ENCODE results near the gene LPAR6. TPM values are rescaled to one million over a fixed set of nuclear protein-coding genes. Genes with fewer than 3 reads are reported as not detected.

Gene LPAR6
- total and polyA plus RNA-seq, 2 of the 4 experiments (the other 2 are of a cell fraction) = 1.4 to 2.0 TPM

DNA sequence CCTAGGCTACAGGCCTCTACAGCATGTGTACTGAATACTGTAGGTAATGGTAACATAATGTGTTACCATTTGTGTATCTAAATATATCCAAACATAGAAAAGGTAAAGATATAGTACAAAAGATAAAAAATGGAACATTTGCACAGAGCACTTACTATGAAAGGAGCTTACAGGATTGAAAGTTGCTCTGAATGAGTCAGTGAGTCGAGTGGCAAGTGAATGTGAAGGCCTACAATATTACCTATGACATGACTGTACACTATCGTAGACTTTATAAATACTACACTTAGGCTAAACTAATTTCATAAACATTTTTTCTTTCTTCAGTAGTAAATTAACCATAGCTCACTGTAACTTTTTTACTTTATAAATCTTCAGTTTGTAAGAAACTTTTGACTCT, 35.1 kb downstream of the LPAR6 start:
- Histone ChIP-seq H2AK5ac (ENCODE audit: low read depth, low read length) (no peak overlapping the region), H3K27ac (ENCODE audit: insufficient read depth, low read length) (no peak overlapping the region), H3K56ac (ENCODE audit: extremely low read depth, insufficient read depth, low read length) (no peak overlapping the region), H3K23ac (ENCODE audit: low read depth, low read length) (no peak overlapping the region), H3K36me3 (ENCODE audit: control insufficient read depth, insufficient read depth, low read length) (peaks cover 6% of the 10 kb centered on the region; the same call in 1 of the 2 replicates), H4K8ac (ENCODE audit: low read depth in 2 of 2, low read length in 2 of 2) (no peak overlapping the region), H2BK120ac (ENCODE audit: low read depth, low read length) (no peak overlapping the region), H4K5ac (ENCODE audit: low read depth, low read length) (no peak overlapping the region), H3K79me1 (ENCODE audit: low read depth in 1 of 2, low read length in 2 of 2) (no peaks in the 10 kb centered on the region; a peak in 1 of 4 replicates), H3K9me1 (ENCODE audit: insufficient read depth, low read length) (no peaks in the 10 kb centered on the region), H4K91ac (ENCODE audit: insufficient read depth, low read depth, low read length) (no peak overlapping the region), H2BK20ac (ENCODE audit: low read depth, low read length) (no peak overlapping the region), H2BK5ac (ENCODE audit: low read depth, low read length, poor library complexity, severe bottlenecking) (no peak overlapping the region), H3K4me3 (ENCODE audit: insufficient read depth, low read depth, low read length) (no peak overlapping the region), H3K14ac (replicated peaks; ENCODE audit: low read depth, low read length) (no peak overlapping the region), H3K4ac (ENCODE audit: low read depth, low read length) (no peak overlapping the region), H3K18ac (ENCODE audit: low read depth, low read length) (no peak overlapping the region), H4K20me1 (ENCODE audit: insufficient read depth, low read length) (no peaks in the 10 kb centered on the region), H3K4me1 (ENCODE audit: control insufficient read depth, insufficient read depth, low read length) (no peaks in the 10 kb centered on the region), H2AK9ac (replicated peaks; ENCODE audit: low read depth, low read length, poor library complexity) (no peak overlapping the region), H2BK15ac (ENCODE audit: low read depth, low read length) (no peak overlapping the region), H2AFZ (replicated peaks; ENCODE audit: low read length, poor library complexity) (no peak overlapping the region), H3K27me3 (ENCODE audit: control insufficient read depth, insufficient read depth, low read length) (no peaks in the 10 kb centered on the region), H3K4me2 (ENCODE audit: low read depth, low read length) (no peak overlapping the region), H3K9me3 (ENCODE audit: control insufficient read depth, insufficient read depth, low read length) (no peaks in the 10 kb centered on the region), H3K9ac (ENCODE audit: low read depth, low read length) (no peak overlapping the region)
- intact Hi-C loops (cut with micrococcal nuclease) (no loop called here), dilution Hi-C loops (cut with HindIII; ENCODE audit: low sequenced_read_pairs, unreplicated experiment) (no loop called here), in situ Hi-C loops (cut with MboI; ENCODE audit: low sequenced_read_pairs) (no loop called here)
- CTCF ChIA-PET = no interaction called here
- no CpG with 5 or more reads among the region's 2 CpGs for WGBS, 2 experiments (ENCODE audit: extremely low coverage in 2 of 2, insufficient read length in 1 of 2)
- DNase-seq (peak; percentile 5), ATAC-seq (ENCODE audit: low read depth) (no peak)
- POLR2A ChIA-PET (ENCODE audit: unreplicated experiment) = no interaction called here
- TF ChIP-seq, protein P1, sequence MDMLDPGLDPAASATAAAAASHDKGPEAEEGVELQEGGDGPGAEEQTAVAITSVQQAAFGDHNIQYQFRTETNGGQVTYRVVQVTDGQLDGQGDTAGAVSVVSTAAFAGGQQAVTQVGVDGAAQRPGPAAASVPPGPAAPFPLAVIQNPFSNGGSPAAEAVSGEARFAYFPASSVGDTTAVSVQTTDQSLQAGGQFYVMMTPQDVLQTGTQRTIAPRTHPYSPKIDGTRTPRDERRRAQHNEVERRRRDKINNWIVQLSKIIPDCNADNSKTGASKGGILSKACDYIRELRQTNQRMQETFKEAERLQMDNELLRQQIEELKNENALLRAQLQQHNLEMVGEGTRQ (IDR thresholded peaks at IDR 0.05; ENCODE audit: low read depth, low read length) = no peak
- TF ChIP-seq RCOR1 (IDR thresholded peaks at IDR 0.05; ENCODE audit: insufficient replicate concordance, low read length) = no peak
- TF ChIP-seq CHD1 (IDR thresholded peaks at IDR 0.05; ENCODE audit: low read depth, low read length) = no peak
- no peak for TF ChIP-seq NFE2L2 (IDR thresholded peaks at IDR 0.05; ENCODE audit: low read depth, low read length)
- TF ChIP-seq POLR2A (IDR thresholded peaks at IDR 0.05; ENCODE audit: low read depth, low read length) = no peak
- no peak for TF ChIP-seq BHLHE40 (IDR thresholded peaks at IDR 0.05; ENCODE audit: low read depth, low read length)
- no peak for TF ChIP-seq MAFK (IDR thresholded peaks at IDR 0.05; ENCODE audit: low read depth, low read length)
- TF ChIP-seq, protein P2, sequence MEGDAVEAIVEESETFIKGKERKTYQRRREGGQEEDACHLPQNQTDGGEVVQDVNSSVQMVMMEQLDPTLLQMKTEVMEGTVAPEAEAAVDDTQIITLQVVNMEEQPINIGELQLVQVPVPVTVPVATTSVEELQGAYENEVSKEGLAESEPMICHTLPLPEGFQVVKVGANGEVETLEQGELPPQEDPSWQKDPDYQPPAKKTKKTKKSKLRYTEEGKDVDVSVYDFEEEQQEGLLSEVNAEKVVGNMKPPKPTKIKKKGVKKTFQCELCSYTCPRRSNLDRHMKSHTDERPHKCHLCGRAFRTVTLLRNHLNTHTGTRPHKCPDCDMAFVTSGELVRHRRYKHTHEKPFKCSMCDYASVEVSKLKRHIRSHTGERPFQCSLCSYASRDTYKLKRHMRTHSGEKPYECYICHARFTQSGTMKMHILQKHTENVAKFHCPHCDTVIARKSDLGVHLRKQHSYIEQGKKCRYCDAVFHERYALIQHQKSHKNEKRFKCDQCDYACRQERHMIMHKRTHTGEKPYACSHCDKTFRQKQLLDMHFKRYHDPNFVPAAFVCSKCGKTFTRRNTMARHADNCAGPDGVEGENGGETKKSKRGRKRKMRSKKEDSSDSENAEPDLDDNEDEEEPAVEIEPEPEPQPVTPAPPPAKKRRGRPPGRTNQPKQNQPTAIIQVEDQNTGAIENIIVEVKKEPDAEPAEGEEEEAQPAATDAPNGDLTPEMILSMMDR (conservative IDR thresholded peaks at IDR 0.05; ENCODE audit: low read depth, low read length) = no peak
- TF ChIP-seq MXI1 (IDR thresholded peaks at IDR 0.05; ENCODE audit: borderline replicate concordance, low read depth, low read length) = no peak
- TF ChIP-seq RFX5 (IDR thresholded peaks at IDR 0.05; ENCODE audit: low read depth, low read length) = no peak
- TF ChIP-seq ELK1 (IDR thresholded peaks at IDR 0.05; ENCODE audit: borderline replicate concordance, low read depth, low read length) = no peak
- TF ChIP-seq SMC3 (IDR thresholded peaks at IDR 0.05; ENCODE audit: low read depth, low read length) = no peak
- TF ChIP-seq FOS (IDR thresholded peaks at IDR 0.05; ENCODE audit: low read depth, low read length) = no peak
- no peak for TF ChIP-seq RAD21 (IDR thresholded peaks at IDR 0.05; ENCODE audit: low read length)
- no peak for TF ChIP-seq MAZ (IDR thresholded peaks at IDR 0.05; ENCODE audit: borderline replicate concordance, low read depth, low read length)
- no TSS peak for BruUV-seq (replicated peaks)

Measured in IMR-90 (cell line).